ENCODE data around the gene PSMD14.

The PSMD14 gene

GRCh38 chr2:161421686-161422085 is 113.5 kb downstream of the PSMD14 start:
- TF ChIP-seq CTCF (IDR thresholded peaks at IDR 0.05): no peak
- Histone ChIP-seq H3K27me3 (peaks cover 100% of the 10 kb centered on the region), H3K36me3 (no peaks in the 10 kb centered on the region)

GRCh38 chr2:161422816-161423403 is 114.7 kb downstream of the PSMD14 start:
- Histone ChIP-seq H3K27me3 (peaks cover 100% of the 10 kb centered on the region), H3K4me1 (ENCODE audit: control insufficient read depth in 1 of 2, insufficient read depth in 1 of 2, low read depth in 1 of 2, low read length in 1 of 2) (peaks cover 4 to 27% of the 10 kb centered on the region in 2 experiments), H3K4me3 (ENCODE audit: low read depth in 1 of 2, low read length in 1 of 2) (no peak overlapping the region), H3K36me3 (no peaks in the 10 kb centered on the region), H3K27ac (no peak overlapping the region), H3K9me3 (no peaks in the 10 kb centered on the region)
- TF ChIP-seq CTCF (IDR thresholded peaks at IDR 0.05): no peak

More at GRCh38 chr2:161421686-161422085, 113.5 kb downstream of the PSMD14 start:
- H3K4me1 ChIP-seq (ENCODE audit: control insufficient read depth in 1 of 2, insufficient read depth in 1 of 2, low read depth in 1 of 2, low read length in 1 of 2): peaks cover 15 to 27% of the 10 kb centered on the region in 2 experiments
- no peak overlapping the region for H3K27ac ChIP-seq
- no peaks in the 10 kb centered on the region for H3K9me3 ChIP-seq
- no peak overlapping the region for H3K4me3 ChIP-seq (ENCODE audit: low read depth in 1 of 2, low read length in 1 of 2)

GRCh38 chr2:161423421-161424393 is 115.5 kb downstream of the PSMD14 start:
- H3K4me3 ChIP-seq (ENCODE audit: low read depth in 1 of 2, low read length in 1 of 2): no peak overlapping the region
- no peaks in the 10 kb centered on the region for H3K9me3 ChIP-seq
- H3K27me3 ChIP-seq: peaks cover 100% of the 10 kb centered on the region
- peaks cover 4 to 24% of the 10 kb centered on the region in 2 experiments for H3K4me1 ChIP-seq (ENCODE audit: control insufficient read depth in 1 of 2, insufficient read depth in 1 of 2, low read depth in 1 of 2, low read length in 1 of 2)
- H3K36me3 ChIP-seq: no peaks in the 10 kb centered on the region
- TF ChIP-seq CTCF (IDR thresholded peaks at IDR 0.05): no peak
- no peak overlapping the region for H3K27ac ChIP-seq

GRCh38 chr2:161424394-161424769 is 116.2 kb downstream of the PSMD14 start:
- Histone ChIP-seq H3K4me1 (ENCODE audit: control insufficient read depth in 1 of 2, insufficient read depth in 1 of 2, low read depth in 1 of 2, low read length in 1 of 2) (peaks cover 4 to 20% of the 10 kb centered on the region in 2 experiments), H3K27ac (no peak overlapping the region), H3K27me3 (peaks cover 100% of the 10 kb centered on the region), H3K36me3 (no peaks in the 10 kb centered on the region), H3K9me3 (no peaks in the 10 kb centered on the region), H3K4me3 (ENCODE audit: low read depth in 1 of 2, low read length in 1 of 2) (no peak overlapping the region)
- no peak for TF ChIP-seq CTCF (IDR thresholded peaks at IDR 0.05)

- no peak overlapping the region for H3K4me3 ChIP-seq (ENCODE audit: low read depth in 1 of 2, low read length in 1 of 2)
- no peak for TF ChIP-seq CTCF (IDR thresholded peaks at IDR 0.05)
- peaks cover 4 to 20% of the 10 kb centered on the region in 2 experiments for H3K4me1 ChIP-seq (ENCODE audit: control insufficient read depth in 1 of 2, insufficient read depth in 1 of 2, low read depth in 1 of 2, low read length in 1 of 2)
- no peaks in the 10 kb centered on the region for H3K9me3 ChIP-seq
- H3K27me3 ChIP-seq: peaks cover 100% of the 10 kb centered on the region
- no peak overlapping the region for H3K27ac ChIP-seq
- no peaks in the 10 kb centered on the region for H3K36me3 ChIP-seq
Observed at GRCh38 chr2:161424891-161425727, 116.9 kb downstream of the PSMD14 start.
